GM23248 (cell line): ENCODE results near the gene COL8A1.

Source experiments
- EZH2 ChIP-seq: fragments of 200-600 bp; sonication (generic); IDR thresholded peaks from 2 replicates; pipeline ENCODE4 v1.6.1; 2018; ENCODE audit warnings: antibody characterized with exemption, mild to moderate bottlenecking; ENCODE audit not compliant: insufficient read depth, poor library complexity, severe bottlenecking
- EZH2phosphoT487 ChIP-seq: fragments of 200-600 bp; sonication (generic); IDR thresholded peaks from 2 replicates; pipeline ENCODE4 v1.6.1; 2018; ENCODE audit warnings: antibody characterized with exemption, moderate library complexity, mild to moderate bottlenecking, low read depth; ENCODE audit not compliant: insufficient read depth

- TF ChIP-seq EZH2 (no peak), EZH2phosphoT487 (no peak)
These were observed 85.9 kb downstream of the COL8A1 start for GRCh38 chr3:99724276-99724675.
